Bronchial smooth muscle cell (primary cell): ENCODE results near the gene C2orf78. TPM values are rescaled to one million over a fixed set of nuclear protein-coding genes. Genes with fewer than 3 reads are reported as not detected.

ENCODE experiments used
- total RNA-seq: library from RNA; depleted of rRNA; stranded (reverse); fragments of >200 nt; gene quantifications from 2 replicates; pipeline ENCODE4 v1.2.1, GENCODE V29; 2014

The C2orf78 gene
- total RNA-seq, result not detected in 2 replicates

GRCh38 chr2:73783883-73784282, at the start of gene C2orf78:
Gene C2orf78, plus strand, starts transcription at chr2:73784183. Its CDS starts 127 bp downstream, at chr2:73784310.

DNA sequence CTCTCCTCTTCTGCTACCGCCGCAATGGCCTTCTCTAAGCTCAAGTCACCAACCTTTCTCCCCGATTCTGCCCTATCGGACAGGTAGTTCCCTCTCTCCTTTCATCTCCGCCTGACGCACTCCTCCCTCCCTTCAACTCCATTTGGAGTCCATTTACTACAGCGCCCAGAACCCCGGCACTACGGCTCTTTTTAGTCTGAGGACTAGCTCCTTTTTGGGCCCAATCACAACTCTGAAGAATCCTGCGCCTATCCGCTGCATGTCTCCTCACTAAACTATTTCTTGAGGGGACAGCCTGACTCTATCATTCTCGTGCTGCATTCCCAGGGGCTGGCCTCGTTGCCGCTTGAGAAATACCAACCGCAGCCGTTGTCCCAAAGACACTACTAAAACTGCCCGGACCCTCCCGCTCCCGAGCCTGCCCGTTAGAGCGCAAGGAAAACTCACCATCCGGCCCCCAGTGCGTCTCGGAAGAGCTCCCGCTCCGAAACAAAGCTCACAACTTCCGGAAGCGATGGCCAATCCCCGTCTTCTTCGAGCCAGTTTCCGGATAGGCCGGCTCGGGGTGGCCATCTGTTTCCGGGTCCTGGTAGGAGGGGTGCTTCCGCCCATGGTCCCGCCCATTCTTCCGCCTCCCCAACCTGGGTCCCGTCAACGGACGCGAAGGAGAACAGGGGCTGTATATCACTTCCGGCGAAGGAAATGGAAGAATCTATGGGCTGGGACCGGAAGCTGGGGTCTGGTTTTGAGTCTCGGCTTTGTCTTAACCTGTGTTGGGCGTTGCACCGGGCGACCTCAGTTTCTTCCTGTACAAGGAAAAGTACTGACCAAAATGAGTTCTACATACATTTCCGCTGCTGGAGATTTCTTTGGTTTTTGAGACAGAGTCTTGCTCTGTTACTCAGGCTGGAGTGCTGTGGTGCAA, 46.9 kb upstream of the C2orf78 start, which contains the start of gene TPRKB:
TPRKB (minus strand) TSS at position 491 of the 925 bp plus-strand sequence. CDS start 2,776 bp downstream, outside the sequence.

GRCh38 chr2:73779467-73780236, 4.3 kb upstream of the C2orf78 start, which contains the start of gene DUSP11:
Gene DUSP11, minus strand, starts transcription at chr2:73780103. Its CDS starts 129 bp downstream, at chr2:73779974.

DNA sequence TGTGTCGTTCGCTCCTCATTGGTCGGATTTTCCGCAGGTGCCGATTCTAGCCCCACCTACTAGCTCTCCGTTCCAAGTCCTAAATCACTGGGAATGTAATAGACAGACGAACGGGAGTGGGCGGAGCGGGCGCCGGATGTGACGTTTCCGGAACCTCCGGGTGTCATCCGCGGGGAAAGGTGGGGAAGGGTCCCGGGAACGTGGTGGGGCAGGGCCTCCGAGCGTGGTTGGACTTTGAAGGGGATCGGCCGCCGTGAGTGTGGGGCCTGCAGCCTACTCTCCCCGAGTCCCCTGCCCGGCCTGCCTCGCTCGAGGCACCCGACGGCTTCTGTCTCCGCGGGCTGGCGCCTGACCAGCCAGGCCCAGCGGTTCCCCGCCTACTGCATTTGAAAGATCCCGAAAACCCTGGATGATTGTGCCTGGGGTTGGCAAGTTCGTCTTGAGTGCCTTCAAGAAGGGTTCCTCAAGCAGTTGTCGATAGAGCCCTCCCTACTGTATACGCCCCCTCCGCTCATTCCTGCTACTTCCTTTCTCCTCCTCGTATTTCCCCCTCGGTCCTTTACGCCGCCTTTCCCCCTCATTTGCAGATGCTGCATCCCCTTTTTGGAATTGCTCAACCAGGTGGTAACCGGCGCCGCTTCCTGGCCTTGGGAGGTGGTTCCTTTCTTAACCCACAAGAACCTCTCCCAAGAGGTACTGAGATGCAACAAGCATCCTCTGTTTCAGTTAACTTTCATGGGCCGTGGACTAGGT, 45.0 kb downstream of the C2orf78 start, which contains the start of gene STAMBP:
STAMBP (plus strand) TSS at position 144 of the 753 bp plus-strand sequence. CDS start 1,896 bp downstream, outside the sequence.

Other genes with a start within 250 kb of the C2orf78 start
- gene NAT8, start 141.8 kb upstream of the C2orf78 start, total RNA-seq, result not detected in 2 replicates
- 19.1 and 19.5 TPM in 2 replicates for gene TPRKB, start 46.8 kb upstream of the C2orf78 start, total RNA-seq
- 17.0 and 23.8 TPM in 2 replicates for gene DUSP11, start 4.1 kb upstream of the C2orf78 start, total RNA-seq
- gene STAMBP, start 44.8 kb downstream of the C2orf78 start, total RNA-seq, result 17.0 and 18.7 TPM in 2 replicates
- 0.60 and 0.95 TPM in 2 replicates for gene ACTG2, start 108.8 kb downstream of the C2orf78 start, total RNA-seq
- 21.6 and 35.6 TPM in 2 replicates for gene DGUOK, start 142.7 kb downstream of the C2orf78 start, total RNA-seq
- 1.7 and 2.8 TPM in 2 replicates for gene TET3, start 200.7 kb downstream of the C2orf78 start, total RNA-seq